Measurements from ENCODE around the gene ARHGEF11.

The ARHGEF11 gene

DNA sequence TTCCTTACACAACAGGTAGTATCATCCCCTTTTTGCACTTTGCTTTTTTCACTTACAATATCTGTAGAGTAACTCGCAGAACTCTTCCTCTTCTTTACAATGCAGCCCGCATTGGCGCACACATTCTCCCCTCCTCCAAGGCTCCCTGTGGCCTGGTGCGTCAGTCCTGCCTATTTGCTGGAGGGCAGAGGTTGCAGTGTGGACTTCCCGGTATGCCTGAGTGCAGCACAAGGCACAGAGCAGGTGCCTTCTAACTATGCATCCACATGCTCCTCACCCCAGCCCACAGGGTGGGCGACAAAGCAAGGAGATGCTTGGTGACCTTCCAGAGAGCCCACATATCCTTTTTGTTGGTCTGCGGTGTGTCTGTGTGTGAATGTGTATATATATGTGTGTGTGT is 53.3 kb downstream of the ARHGEF11 start:
- H3K27me3 ChIP-seq (ENCODE audit: insufficient read depth, low read length, poor library complexity) = no peaks in the 10 kb centered on the region
- H2AFZ ChIP-seq (ENCODE audit: low read depth, low read length) = no peak overlapping the region
- no peak overlapping the region for H3K4me2 ChIP-seq (ENCODE audit: insufficient read depth, low read length)
- no peaks in the 10 kb centered on the region for H4K20me1 ChIP-seq (ENCODE audit: insufficient read depth, low read length)
- H3K36me3 ChIP-seq (ENCODE audit: insufficient read depth, low read length) = no peaks in the 10 kb centered on the region
- no peaks in the 10 kb centered on the region for H3K4me1 ChIP-seq (ENCODE audit: insufficient read depth, low read length)
- H3K27ac ChIP-seq (ENCODE audit: low read length) = no peak overlapping the region
- ATAC-seq (ENCODE audit: insufficient read depth, low read depth) (no peak), DNase-seq (no peak)
- no peaks in the 10 kb centered on the region for H3K79me2 ChIP-seq (ENCODE audit: insufficient read depth, low read length)
- TF ChIP-seq EZH2 (IDR thresholded peaks at IDR 0.05; ENCODE audit: borderline replicate concordance, low read depth, low read length, severe bottlenecking) (no peak), CTCF (IDR thresholded peaks at IDR 0.05; ENCODE audit: borderline replicate concordance, extremely low read depth, low read length, poor library complexity, severe bottlenecking) (no peak)
- no peak overlapping the region for H3K4me3 ChIP-seq (ENCODE audit: low read depth in 1 of 2, low read length in 2 of 2)
- no peaks in the 10 kb centered on the region for H3K9me3 ChIP-seq (ENCODE audit: insufficient read depth, low read length, severe bottlenecking)
- no peak overlapping the region for H3K9ac ChIP-seq (ENCODE audit: low read depth, low read length)

DNA sequence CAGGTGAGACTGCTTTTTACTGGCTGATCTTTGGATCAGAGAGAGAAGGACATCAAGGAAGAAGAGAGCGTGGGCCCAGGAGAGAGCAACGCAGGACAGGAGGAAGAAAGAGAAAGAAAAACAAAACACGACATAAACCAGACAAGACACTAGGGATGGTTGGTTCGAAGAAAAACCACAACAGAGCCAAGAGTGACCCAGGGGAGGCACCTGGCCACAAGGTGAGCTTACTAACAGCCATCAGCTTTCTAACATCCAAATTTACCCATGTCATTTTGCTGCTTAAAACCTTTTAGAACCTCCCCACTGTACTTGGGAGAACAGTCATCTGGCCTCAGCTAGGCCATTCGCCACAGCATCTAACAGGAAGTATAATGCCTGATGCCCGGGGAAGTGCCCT is 57.8 kb downstream of the ARHGEF11 start:
- H3K79me2 ChIP-seq (ENCODE audit: insufficient read depth, low read length) = no peaks in the 10 kb centered on the region
- no peaks in the 10 kb centered on the region for H3K36me3 ChIP-seq (ENCODE audit: insufficient read depth, low read length)
- H3K27ac ChIP-seq (ENCODE audit: low read length) = no peak overlapping the region
- H3K9me3 ChIP-seq (ENCODE audit: insufficient read depth, low read length, severe bottlenecking) = no peaks in the 10 kb centered on the region
- H3K4me1 ChIP-seq (ENCODE audit: insufficient read depth, low read length) = no peaks in the 10 kb centered on the region
- DNase-seq = no peak
- H3K9ac ChIP-seq (ENCODE audit: low read depth, low read length) = no peak overlapping the region
- no peaks in the 10 kb centered on the region for H4K20me1 ChIP-seq (ENCODE audit: insufficient read depth, low read length)
- ATAC-seq (ENCODE audit: insufficient read depth, low read depth) = no peak
- H2AFZ ChIP-seq (ENCODE audit: low read depth, low read length) = no peak overlapping the region
- H3K4me2 ChIP-seq (ENCODE audit: insufficient read depth, low read length) = no peak overlapping the region
- H3K4me3 ChIP-seq (ENCODE audit: low read depth in 1 of 2, low read length in 2 of 2) = no peak overlapping the region
- TF ChIP-seq EZH2 (IDR thresholded peaks at IDR 0.05; ENCODE audit: borderline replicate concordance, low read depth, low read length, severe bottlenecking) (no peak), CTCF (IDR thresholded peaks at IDR 0.05; ENCODE audit: borderline replicate concordance, extremely low read depth, low read length, poor library complexity, severe bottlenecking) (no peak)
- H3K27me3 ChIP-seq (ENCODE audit: insufficient read depth, low read length, poor library complexity) = no peaks in the 10 kb centered on the region

GRCh38 chr1:156980551-156980950 is 65.0 kb downstream of the ARHGEF11 start:
- Histone ChIP-seq H3K79me2 (ENCODE audit: insufficient read depth, low read length) (no peaks in the 10 kb centered on the region), H3K9ac (ENCODE audit: low read depth, low read length) (no peak overlapping the region), H3K27ac (ENCODE audit: low read length) (no peak overlapping the region), H3K36me3 (ENCODE audit: insufficient read depth, low read length) (no peaks in the 10 kb centered on the region), H3K27me3 (ENCODE audit: insufficient read depth, low read length, poor library complexity) (peaks cover 31% of the 10 kb centered on the region), H3K4me2 (ENCODE audit: insufficient read depth, low read length) (no peak overlapping the region), H3K4me3 (ENCODE audit: low read depth in 1 of 2, low read length in 2 of 2) (no peak overlapping the region), H3K4me1 (ENCODE audit: insufficient read depth, low read length) (no peaks in the 10 kb centered on the region), H2AFZ (ENCODE audit: low read depth, low read length) (no peak overlapping the region), H3K9me3 (ENCODE audit: insufficient read depth, low read length, severe bottlenecking) (no peaks in the 10 kb centered on the region), H4K20me1 (ENCODE audit: insufficient read depth, low read length) (no peaks in the 10 kb centered on the region)
- DNase-seq (no peak), ATAC-seq (ENCODE audit: insufficient read depth, low read depth) (no peak)
- TF ChIP-seq EZH2 (IDR thresholded peaks at IDR 0.05; ENCODE audit: borderline replicate concordance, low read depth, low read length, severe bottlenecking) (no peak), CTCF (IDR thresholded peaks at IDR 0.05; ENCODE audit: borderline replicate concordance, extremely low read depth, low read length, poor library complexity, severe bottlenecking) (no peak)

GRCh38 chr1:156975084-156975483 is 70.5 kb downstream of the ARHGEF11 start:
- Histone ChIP-seq H3K36me3 (ENCODE audit: insufficient read depth, low read length) (no peaks in the 10 kb centered on the region), H2AFZ (ENCODE audit: low read depth, low read length) (no peak overlapping the region), H3K4me2 (ENCODE audit: insufficient read depth, low read length) (no peak overlapping the region), H3K9ac (ENCODE audit: low read depth, low read length) (no peak overlapping the region), H3K79me2 (ENCODE audit: insufficient read depth, low read length) (no peaks in the 10 kb centered on the region), H3K4me1 (ENCODE audit: insufficient read depth, low read length) (no peaks in the 10 kb centered on the region), H3K4me3 (ENCODE audit: low read depth in 1 of 2, low read length in 2 of 2) (no peak overlapping the region), H3K27me3 (ENCODE audit: insufficient read depth, low read length, poor library complexity) (peaks cover 34% of the 10 kb centered on the region), H3K27ac (ENCODE audit: low read length) (no peak overlapping the region), H3K9me3 (ENCODE audit: insufficient read depth, low read length, severe bottlenecking) (no peaks in the 10 kb centered on the region), H4K20me1 (ENCODE audit: insufficient read depth, low read length) (no peaks in the 10 kb centered on the region)
- no peak for DNase-seq
- no peak for TF ChIP-seq CTCF (IDR thresholded peaks at IDR 0.05; ENCODE audit: borderline replicate concordance, extremely low read depth, low read length, poor library complexity, severe bottlenecking)
- ATAC-seq (ENCODE audit: insufficient read depth, low read depth) = no peak

Data from DND-41 (cell line).